Superior temporal gyrus (tissue), 1 donor: ENCODE data around the gene LARP1.
"Not testable (repeated sequence)": the region's sequence is repeated elsewhere in the genome, so short reads cannot be mapped to it uniquely, and the experiment has no call there.

Experiments used
- DNase-seq: peaks from one replicate; pipeline ENCODE4 v3.0.0-alpha.2; 2016; ENCODE audit errors: extremely low spot score

LARP1 gene

GRCh38 chr5:154735362-154735761 lies 19.8 kb upstream of the LARP1 start:
- not testable (repeated sequence) for DNase-seq

- not testable (repeated sequence) for DNase-seq
Observed at GRCh38 chr5:154736372-154736771, 18.8 kb upstream of the LARP1 start.

- DNase-seq: no peak
Observed at GRCh38 chr5:154737667-154738320, 17.4 kb upstream of the LARP1 start.

- peak; percentile 62 for DNase-seq
Observed at GRCh38 chr5:154740483-154740882, 14.7 kb upstream of the LARP1 start.

- peak; percentile 72 for DNase-seq
Observed at GRCh38 chr5:154740957-154741356, 14.2 kb upstream of the LARP1 start.

- no peak for DNase-seq
Observed at GRCh38 chr5:154741415-154741814, 13.8 kb upstream of the LARP1 start.

- no peak for DNase-seq
Observed at GRCh38 chr5:154743812-154744211, 11.4 kb upstream of the LARP1 start.

- no peak for DNase-seq
Observed at GRCh38 chr5:154745349-154745748, 9.8 kb upstream of the LARP1 start.

GRCh38 chr5:154749491-154749890 lies 5.7 kb upstream of the LARP1 start:
- no peak for DNase-seq

- not testable (repeated sequence) for DNase-seq
Observed at GRCh38 chr5:154750641-154751040, 4.5 kb upstream of the LARP1 start.

- DNase-seq: no peak
Observed at GRCh38 chr5:154751854-154752253, 3.3 kb upstream of the LARP1 start.

- DNase-seq: peak; percentile 45
Observed at GRCh38 chr5:154753792-154754191, 1.4 kb upstream of the LARP1 start.

GRCh38 chr5:154754460-154755360 lies 467 bp upstream of the LARP1 start:
- peak; percentile 97 for DNase-seq

- DNase-seq: no peak
Observed at GRCh38 chr5:154756009-154756867, 1.1 kb downstream of the LARP1 start.

GRCh38 chr5:154756868-154757813 lies 2.0 kb downstream of the LARP1 start:
- DNase-seq: peak; percentile 74

GRCh38 chr5:154757814-154758406 lies 2.7 kb downstream of the LARP1 start:
- DNase-seq: no peak

GRCh38 chr5:154758493-154758892 lies 3.3 kb downstream of the LARP1 start:
- DNase-seq: no peak

- DNase-seq: no peak
Observed at GRCh38 chr5:154758977-154759376, 3.8 kb downstream of the LARP1 start.

- not testable (repeated sequence) for DNase-seq
Observed at GRCh38 chr5:154759868-154760267, 4.7 kb downstream of the LARP1 start.

GRCh38 chr5:154761046-154761736 lies 6.0 kb downstream of the LARP1 start:
- no peak for DNase-seq
